Common myeloid progenitor, CD34-positive (primary cell): Measurements from ENCODE around the gene KLK11.
A peak's percentile ranks its signal among the peaks of the same experiment; 100 is the strongest.

ENCODE experiments used
- CTCF ChIA-PET: fragments of 350-600 bp; sonication (Branson Sonifier 250); formaldehyde crosslinking; loops from one replicate; lab custom pipeline; 2021; ENCODE audit warnings: antibody characterized with exemption; lab: Charles Lee
- POLR2A ChIA-PET: fragments of 350-600 bp; sonication (Branson Sonifier 250); formaldehyde crosslinking; loops from one replicate; lab custom pipeline; 2021; ENCODE audit warnings: antibody characterized with exemption; lab: Charles Lee
- DNase-seq, 3 donors: peaks; one replicate each; pipeline versions ENCODE4 v3.0.0 to v3.0.0-alpha.2; 2013
- H3K27ac ChIP-seq, 2 experiments: 1 replicate in 1 of 2; 2 replicates in 1 of 2; pipeline ENCODE4 v1.7.0; 2013; ENCODE audit warnings: inconsistent platforms in 2 of 2, low read length in 2 of 2, mild to moderate bottlenecking in 2 of 2, low read depth in 1 of 2, moderate library complexity in 1 of 2; ENCODE audit not compliant: severe bottlenecking in 2 of 2, insufficient read depth in 1 of 2, poor library complexity in 1 of 2
- H3K27me3 ChIP-seq, 5 experiments: replicated peaks in 2 of 5; 1 replicate in 3 of 5; 2 replicates in 2 of 5; pipeline versions ENCODE4 v1.6.1 to v1.7.0; 2013; ENCODE audit warnings: low read length in 4 of 5, mild to moderate bottlenecking in 2 of 5, moderate library complexity in 2 of 5, inconsistent platforms in 1 of 5; ENCODE audit not compliant: insufficient read depth in 5 of 5, control insufficient read depth in 4 of 5
- H3K36me3 ChIP-seq, 4 experiments: 1 replicate in 2 of 4; 2 replicates in 2 of 4; pipeline versions ENCODE4 v1.6.1 to v1.7.0; 2013; ENCODE audit warnings: low read length in 3 of 4, control low read depth in 1 of 4, mild to moderate bottlenecking in 1 of 4; ENCODE audit not compliant: control insufficient read depth in 4 of 4, insufficient read depth in 4 of 4
- H3K4me1 ChIP-seq, 4 experiments: 1 replicate in 3 of 4; 2 replicates in 1 of 4; pipeline versions ENCODE4 v1.6.1 to v1.7.1; 2013; ENCODE audit warnings: low read length in 3 of 4, mild to moderate bottlenecking in 3 of 4, control low read depth in 1 of 4, inconsistent platforms in 1 of 4, moderate library complexity in 1 of 4; ENCODE audit not compliant: control insufficient read depth in 4 of 4, insufficient read depth in 4 of 4; ENCODE audit errors: control extremely low read depth in 1 of 4
- H3K4me3 ChIP-seq, 7 experiments: 1 replicate in 4 of 7; 2 replicates in 3 of 7; pipeline versions ENCODE4 v1.5.1 to v1.7.0; 2013; ENCODE audit warnings: mild to moderate bottlenecking in 7 of 7, low read length in 6 of 7, moderate library complexity in 6 of 7, inconsistent platforms in 2 of 7, low read depth in 2 of 7, control low read depth in 1 of 7; ENCODE audit not compliant: insufficient read depth in 4 of 7, control insufficient read depth in 1 of 7; ENCODE audit errors: extremely low read depth in 1 of 7
- H3K9me3 ChIP-seq, 5 experiments: 1 replicate in 4 of 5; 2 replicates in 1 of 5; pipeline versions ENCODE4 v1.6.1 to v1.7.1; 2013; ENCODE audit warnings: low read length in 4 of 5, mild to moderate bottlenecking in 2 of 5, inconsistent platforms in 1 of 5, low read depth in 1 of 5, moderate library complexity in 1 of 5; ENCODE audit not compliant: control insufficient read depth in 4 of 5, insufficient read depth in 2 of 5; ENCODE audit errors: control extremely low read depth in 1 of 5
- WGBS: methylation state at CpG from one replicate; pipeline ENCODE4 v1.1.5; 2013; ENCODE audit not compliant: insufficient coverage; 5-methylcytosine and 5-hydroxymethylcytosine counted together

KLK11 gene

DNA sequence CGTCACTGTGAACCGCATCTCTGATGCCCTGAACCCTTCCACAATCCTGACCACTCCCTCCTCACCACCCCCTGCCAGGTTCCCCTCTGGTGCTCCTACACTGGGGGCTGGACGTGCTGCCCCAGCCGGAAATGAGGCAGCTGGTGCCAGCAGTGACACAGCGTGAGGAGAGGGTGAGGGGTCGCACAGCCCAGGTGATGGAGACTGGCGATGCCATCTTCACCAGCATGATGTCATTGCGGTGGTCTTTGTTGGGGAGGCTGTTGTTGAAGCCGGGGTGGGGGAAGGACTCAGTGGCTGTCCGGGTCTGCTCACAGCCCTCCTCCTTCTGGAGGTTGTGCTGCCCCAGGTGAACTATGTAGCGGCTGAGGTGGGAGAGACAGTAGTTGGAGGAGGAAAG lies 2.5 kb downstream of the KLK11 start:
- peaks cover 0 to 78% (median 23%) of the 10 kb centered on the region in 5 experiments for H3K27me3 ChIP-seq
- H3K27ac ChIP-seq = no peak overlapping the region
- peaks cover 0 to 10% (median 5%) of the 10 kb centered on the region in 4 experiments for H3K4me1 ChIP-seq
- H3K4me3 ChIP-seq = no peak overlapping the region
- DNase-seq = no peak
- 100% methylated on average over 2 of the region's 11 CpGs for WGBS
- H3K36me3 ChIP-seq = no peaks in the 10 kb centered on the region
- ChIA-PET POLR2A (no interaction called here), CTCF (no interaction called here)
- H3K9me3 ChIP-seq = no peaks in the 10 kb centered on the region

- POLR2A ChIA-PET = no interaction called here
- 70% methylated on average over 14 of the region's 14 CpGs for WGBS
These were observed 3.9 kb downstream of the KLK11 start for GRCh38 chr19:51022526-51022925.

GRCh38 chr19:51020988-51021651 lies 5.3 kb downstream of the KLK11 start:
- 34% methylated on average over 6 of the region's 7 CpGs for WGBS

More at GRCh38 chr19:51022526-51022925, 3.9 kb downstream of the KLK11 start:
- Histone ChIP-seq H3K4me1 (peaks cover 0 to 16% (median 6%) of the 10 kb centered on the region in 4 experiments), H3K9me3 (no peaks in the 10 kb centered on the region), H3K27ac (no peak overlapping the region), H3K36me3 (no peaks in the 10 kb centered on the region), H3K4me3 (no peak overlapping the region), H3K27me3 (peaks cover 3 to 86% (median 26%) of the 10 kb centered on the region in 5 experiments)
- CTCF ChIA-PET = interaction anchor here (1.6 kb wide), 1 partner anchor 74 kb away, joined by 4 read pairs; no protein-coding TSS in a partner anchor
- DNase-seq = no peak

DNA sequence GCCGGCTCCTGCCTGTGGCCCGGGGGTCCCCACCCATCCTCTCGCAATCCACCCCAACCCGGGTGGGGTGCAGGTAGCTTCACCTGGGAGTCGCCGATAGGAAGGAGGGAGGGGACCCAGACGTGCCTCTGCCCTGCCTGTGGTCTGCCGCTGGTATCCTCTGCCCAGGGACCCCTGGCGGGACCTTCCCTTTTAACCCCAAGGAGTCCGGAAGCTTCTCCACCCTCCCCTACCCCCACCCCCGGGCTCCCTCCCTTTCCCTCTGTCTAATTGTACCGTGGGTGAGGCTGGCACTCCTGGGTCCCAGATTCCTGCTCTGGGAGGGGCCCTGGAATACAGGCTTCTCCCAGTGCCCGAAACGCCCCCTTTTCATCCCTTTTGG lies 6.9 kb downstream of the KLK11 start, which contains the start of gene KLK10:
KLK10 (minus strand) TSS at position 166 of the 382 bp plus-strand sequence. CDS start 579 bp downstream, outside the sequence.
- peaks cover 3 to 86% (median 21%) of the 10 kb centered on the region in 5 experiments for H3K27me3 ChIP-seq
- ChIA-PET POLR2A (no interaction called here), CTCF (interaction anchor here (0.7 to 2.5 kb wide), 3 partner anchors 9 to 623 kb away, joined by 3 to 15 read pairs (median 4); no protein-coding TSS in a partner anchor)
- H3K4me3 ChIP-seq = peak within 1 kb of the TSS in 1 of 7 experiments; percentile 52
- no peak for DNase-seq
- no peak within 1 kb of the TSS for H3K27ac ChIP-seq
- no peaks in the 10 kb centered on the region for H3K36me3 ChIP-seq
- H3K9me3 ChIP-seq = peaks cover 0 to 2% (median 0%) of the 10 kb centered on the region in 5 experiments
- H3K4me1 ChIP-seq = peaks cover 0 to 26% (median 10%) of the 10 kb centered on the region in 4 experiments
- 4% methylated on average over 5 of the region's 14 CpGs for WGBS

More at GRCh38 chr19:51020988-51021651, 5.3 kb downstream of the KLK11 start:
- no peak overlapping the region for H3K27ac ChIP-seq
- H3K27me3 ChIP-seq = peaks cover 3 to 85% (median 27%) of the 10 kb centered on the region in 5 experiments
- ChIA-PET CTCF (interaction anchor here (0.6 to 2.5 kb wide), 7 partner anchors 9 to 296 kb away, joined by 3 to 15 read pairs (median 3); partner anchors contain the start of gene KLK13), POLR2A (no interaction called here)
- H3K9me3 ChIP-seq = peaks cover 0 to 2% (median 0%) of the 10 kb centered on the region in 5 experiments
- peak; percentile 56 to 77 (median 76) for DNase-seq
- no peaks in the 10 kb centered on the region for H3K36me3 ChIP-seq
- no peak overlapping the region for H3K4me3 ChIP-seq
- H3K4me1 ChIP-seq = peaks cover 0 to 26% (median 10%) of the 10 kb centered on the region in 4 experiments

- peak in 2 of 3 donors; percentile 29 to 46 for DNase-seq
- H3K4me1 ChIP-seq = peaks cover 0 to 26% (median 10%) of the 10 kb centered on the region in 4 experiments
- POLR2A ChIA-PET = no interaction called here
- H3K36me3 ChIP-seq = no peaks in the 10 kb centered on the region
- WGBS = 5% methylated on average over 48 of the region's 68 CpGs
- H3K27ac ChIP-seq = no peak overlapping the region
- peaks cover 0 to 2% (median 0%) of the 10 kb centered on the region in 5 experiments for H3K9me3 ChIP-seq
- peak overlapping the region in 1 of 7 experiments; percentile 52 for H3K4me3 ChIP-seq
- H3K27me3 ChIP-seq = peaks cover 3 to 86% (median 20%) of the 10 kb centered on the region in 5 experiments
- CTCF ChIA-PET = interaction anchor here (0.7 to 2.5 kb wide), 3 partner anchors 9 to 624 kb away, joined by 3 to 15 read pairs (median 4); no protein-coding TSS in a partner anchor
These were observed 7.5 kb downstream of the KLK11 start for GRCh38 chr19:51018745-51019543.

GRCh38 chr19:51016798-51017683 lies 9.4 kb downstream of the KLK11 start:
- 1% methylated on average over 53 of the region's 68 CpGs for WGBS
- CTCF ChIA-PET = no interaction called here
- peak overlapping the region in 3 of 7 experiments; percentile 46 to 52 (median 47) for H3K4me3 ChIP-seq
- no peak overlapping the region for H3K27ac ChIP-seq
- peak; percentile 37 to 60 (median 54) for DNase-seq
- H3K27me3 ChIP-seq = peaks cover 3 to 75% (median 24%) of the 10 kb centered on the region in 5 experiments
- peaks cover 0 to 2% (median 0%) of the 10 kb centered on the region in 5 experiments for H3K9me3 ChIP-seq
- H3K36me3 ChIP-seq = no peaks in the 10 kb centered on the region
- POLR2A ChIA-PET = no interaction called here
- H3K4me1 ChIP-seq = peaks cover 0 to 26% (median 10%) of the 10 kb centered on the region in 4 experiments
